ENCODE measurements around the gene SLC9C1.

SLC9C1 gene

DNA sequence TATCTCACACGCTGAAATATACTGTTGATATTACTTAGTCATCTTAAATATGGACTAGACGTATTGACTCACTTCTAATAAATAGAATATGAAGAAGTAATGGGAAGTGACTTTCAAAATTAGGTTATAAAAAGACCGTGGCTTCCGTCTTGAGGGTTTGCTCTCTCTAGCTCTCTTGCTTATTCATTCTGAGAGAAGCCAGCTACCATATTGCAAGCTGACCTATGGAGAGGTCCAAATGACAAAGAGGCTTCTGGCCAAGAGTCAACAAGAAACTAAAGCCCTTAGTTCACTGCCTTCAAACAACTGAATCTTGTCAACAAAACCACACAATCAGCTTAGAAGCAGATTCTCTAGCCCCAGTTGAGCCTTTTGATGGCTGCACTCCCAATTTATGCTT, 46.1 kb downstream of the SLC9C1 start:
- TF ChIP-seq CTCF (conservative IDR thresholded peaks at IDR 0.05; ENCODE audit: low read depth, low read length) = no peak
- H3K9ac ChIP-seq = no peak overlapping the region
- no peaks in the 10 kb centered on the region for H3K36me3 ChIP-seq (ENCODE audit: insufficient read depth)
- no peak overlapping the region for H3K27ac ChIP-seq
- H2AFZ ChIP-seq (ENCODE audit: low read depth) = no peak overlapping the region
- no peaks in the 10 kb centered on the region for H4K20me1 ChIP-seq (ENCODE audit: insufficient read depth)
- H3K4me1 ChIP-seq (ENCODE audit: low read depth, poor library complexity, severe bottlenecking) = peaks cover 10% of the 10 kb centered on the region
- H3K4me2 ChIP-seq = no peak overlapping the region
- H3K79me2 ChIP-seq (ENCODE audit: insufficient read depth, low read depth) = no peaks in the 10 kb centered on the region
- no peaks in the 10 kb centered on the region for H3K27me3 ChIP-seq (ENCODE audit: insufficient read depth, low read depth)
- no peak overlapping the region for H3K4me3 ChIP-seq (IDR thresholded peaks at IDR 0.05; ENCODE audit: insufficient read depth, low read depth, low read length)

DNA sequence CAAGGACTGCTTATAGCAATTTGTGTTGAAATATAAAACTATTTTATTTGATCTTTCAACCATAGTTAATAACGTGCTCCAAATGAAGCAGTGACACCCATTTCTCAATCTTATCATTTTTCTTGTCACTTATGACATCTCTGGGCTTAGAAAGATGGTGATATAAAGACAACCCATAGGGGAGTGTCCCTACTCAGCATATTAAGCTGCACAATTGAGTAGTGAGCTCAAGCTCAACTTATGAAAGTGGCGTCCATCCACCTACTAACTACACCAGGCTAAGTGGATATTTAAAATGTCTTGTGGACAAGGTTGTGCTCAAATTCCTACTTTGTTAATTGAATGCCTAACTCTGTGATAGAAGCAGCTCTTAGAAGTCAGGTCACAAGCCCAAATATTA, 46.7 kb downstream of the SLC9C1 start:
- Histone ChIP-seq H2AFZ (ENCODE audit: low read depth) (no peak overlapping the region), H3K4me3 (IDR thresholded peaks at IDR 0.05; ENCODE audit: insufficient read depth, low read depth, low read length) (no peak overlapping the region), H3K27ac (no peak overlapping the region), H3K4me1 (ENCODE audit: low read depth, poor library complexity, severe bottlenecking) (peaks cover 4% of the 10 kb centered on the region), H3K9ac (no peak overlapping the region), H4K20me1 (ENCODE audit: insufficient read depth) (no peaks in the 10 kb centered on the region), H3K36me3 (ENCODE audit: insufficient read depth) (no peaks in the 10 kb centered on the region), H3K27me3 (ENCODE audit: insufficient read depth, low read depth) (no peaks in the 10 kb centered on the region), H3K4me2 (no peak overlapping the region), H3K79me2 (ENCODE audit: insufficient read depth, low read depth) (no peaks in the 10 kb centered on the region)
- TF ChIP-seq CTCF (conservative IDR thresholded peaks at IDR 0.05; ENCODE audit: low read depth, low read length) = no peak

DNA sequence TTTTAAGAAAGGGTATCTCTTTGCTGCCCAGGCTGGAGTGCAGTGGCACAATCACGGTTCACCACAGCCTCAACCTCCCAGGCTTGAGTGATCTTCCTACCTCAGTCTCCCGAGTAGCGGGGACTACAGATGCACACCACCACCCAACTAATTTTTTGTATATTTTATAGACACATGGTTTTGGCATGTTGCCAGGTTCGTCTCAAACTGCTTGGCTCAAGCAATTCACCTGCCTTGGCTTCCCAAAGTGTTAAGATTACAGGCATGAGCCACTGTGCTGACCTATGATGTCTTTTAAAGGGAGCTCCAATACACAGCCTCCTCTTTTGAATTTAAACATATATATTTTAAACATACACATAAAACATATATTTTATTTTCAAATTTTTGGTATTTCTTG, 60.9 kb downstream of the SLC9C1 start:
- Histone ChIP-seq H3K36me3 (ENCODE audit: insufficient read depth) (no peaks in the 10 kb centered on the region), H4K20me1 (ENCODE audit: insufficient read depth) (no peaks in the 10 kb centered on the region), H3K4me2 (no peak overlapping the region), H3K9ac (no peak overlapping the region), H3K27ac (no peak overlapping the region), H2AFZ (ENCODE audit: low read depth) (no peak overlapping the region), H3K27me3 (ENCODE audit: insufficient read depth, low read depth) (no peaks in the 10 kb centered on the region), H3K4me1 (ENCODE audit: low read depth, poor library complexity, severe bottlenecking) (no peaks in the 10 kb centered on the region), H3K4me3 (IDR thresholded peaks at IDR 0.05; ENCODE audit: insufficient read depth, low read depth, low read length) (no peak overlapping the region), H3K79me2 (ENCODE audit: insufficient read depth, low read depth) (no peaks in the 10 kb centered on the region)
- no peak for TF ChIP-seq CTCF (conservative IDR thresholded peaks at IDR 0.05; ENCODE audit: low read depth, low read length)

DNA sequence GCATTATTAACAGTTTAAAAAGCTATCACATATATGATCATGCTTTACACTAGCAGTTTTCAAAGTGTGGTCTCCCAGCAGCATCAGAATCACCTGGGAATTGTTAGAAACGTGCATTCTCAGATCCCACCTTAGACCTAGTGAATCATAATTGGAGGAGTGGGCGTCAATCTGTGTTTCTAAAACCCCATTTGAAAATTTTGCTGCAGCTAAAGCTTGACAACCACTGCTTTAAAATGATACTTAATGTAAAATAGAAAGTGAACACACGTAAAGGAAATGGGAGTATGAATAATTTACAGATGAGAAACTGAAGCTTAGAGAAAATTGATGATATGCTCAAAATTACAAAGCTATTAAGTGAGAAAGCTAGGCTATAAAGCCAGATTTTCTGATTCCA, 62.3 kb downstream of the SLC9C1 start:
- Histone ChIP-seq H3K4me1 (ENCODE audit: low read depth, poor library complexity, severe bottlenecking) (no peaks in the 10 kb centered on the region), H4K20me1 (ENCODE audit: insufficient read depth) (no peaks in the 10 kb centered on the region), H3K36me3 (ENCODE audit: insufficient read depth) (no peaks in the 10 kb centered on the region), H3K4me2 (no peak overlapping the region), H3K27ac (no peak overlapping the region), H3K9ac (no peak overlapping the region), H3K27me3 (ENCODE audit: insufficient read depth, low read depth) (no peaks in the 10 kb centered on the region), H3K4me3 (IDR thresholded peaks at IDR 0.05; ENCODE audit: insufficient read depth, low read depth, low read length) (no peak overlapping the region), H3K79me2 (ENCODE audit: insufficient read depth, low read depth) (no peaks in the 10 kb centered on the region), H2AFZ (ENCODE audit: low read depth) (no peak overlapping the region)
- no peak for TF ChIP-seq CTCF (conservative IDR thresholded peaks at IDR 0.05; ENCODE audit: low read depth, low read length)

- Histone ChIP-seq H3K79me2 (ENCODE audit: insufficient read depth, low read depth) (no peaks in the 10 kb centered on the region), H4K20me1 (ENCODE audit: insufficient read depth) (no peaks in the 10 kb centered on the region), H3K27ac (no peak overlapping the region), H2AFZ (ENCODE audit: low read depth) (no peak overlapping the region), H3K9ac (no peak overlapping the region), H3K4me1 (ENCODE audit: low read depth, poor library complexity, severe bottlenecking) (no peaks in the 10 kb centered on the region), H3K36me3 (ENCODE audit: insufficient read depth) (no peaks in the 10 kb centered on the region), H3K27me3 (ENCODE audit: insufficient read depth, low read depth) (no peaks in the 10 kb centered on the region), H3K4me3 (IDR thresholded peaks at IDR 0.05; ENCODE audit: insufficient read depth, low read depth, low read length) (no peak overlapping the region), H3K4me2 (no peak overlapping the region)
- no peak for TF ChIP-seq CTCF (conservative IDR thresholded peaks at IDR 0.05; ENCODE audit: low read depth, low read length)
Observed at GRCh38 chr3:112230033-112230432, 64.0 kb downstream of the SLC9C1 start.

Data from KMS-11 (cell line).